ENCODE measurements around the gene SRSF8.
A peak's percentile ranks its signal among the peaks of the same experiment; 100 is the strongest.

The SRSF8 gene

GRCh38 chr11:95072948-95073347 is 6.2 kb downstream of the SRSF8 start:
- DNase-seq, result no peak

DNA sequence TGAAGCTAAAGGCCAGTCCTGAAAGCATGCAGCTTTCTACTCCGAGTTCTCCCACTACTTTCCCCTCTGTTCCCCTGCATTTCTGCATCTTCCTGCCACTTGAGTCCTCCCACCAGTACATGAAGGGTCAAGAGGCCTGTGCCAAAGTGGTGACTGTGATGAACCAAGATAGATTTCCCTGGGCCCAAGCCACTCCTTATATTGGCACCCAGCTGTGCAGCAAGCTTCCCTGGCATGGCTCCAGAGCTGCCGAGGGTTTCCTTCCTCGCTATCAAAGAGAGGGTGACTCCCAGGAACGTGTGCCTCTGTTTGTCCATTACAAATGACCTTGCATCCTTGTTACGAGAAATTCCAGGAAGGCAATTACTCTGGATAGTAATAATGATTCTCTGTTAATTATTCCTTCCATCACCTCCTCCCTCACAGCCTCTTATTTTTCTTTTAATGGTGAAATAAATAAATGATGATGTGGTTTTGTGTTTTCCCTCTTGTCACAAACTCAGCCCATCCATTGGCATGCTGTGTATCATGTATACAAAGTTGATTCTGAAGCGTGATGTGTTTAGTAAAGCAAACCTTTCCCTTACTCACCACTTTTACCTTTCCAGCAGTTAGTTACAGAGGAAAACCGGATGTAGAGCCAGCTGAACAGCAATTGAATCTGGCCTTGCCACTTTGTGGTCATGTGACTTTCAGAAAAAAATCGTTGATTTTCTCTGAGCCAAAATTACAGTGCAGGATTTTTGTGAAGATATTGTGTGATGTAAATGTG is 8.3 kb downstream of the SRSF8 start:
- DNase-seq, result no peak

- DNase-seq, result peak; percentile 46
Observed at GRCh38 chr11:95076416-95076815, 9.7 kb downstream of the SRSF8 start.

GRCh38 chr11:95076981-95077380 is 10.3 kb downstream of the SRSF8 start:
- DNase-seq, result peak; percentile 12

DNA sequence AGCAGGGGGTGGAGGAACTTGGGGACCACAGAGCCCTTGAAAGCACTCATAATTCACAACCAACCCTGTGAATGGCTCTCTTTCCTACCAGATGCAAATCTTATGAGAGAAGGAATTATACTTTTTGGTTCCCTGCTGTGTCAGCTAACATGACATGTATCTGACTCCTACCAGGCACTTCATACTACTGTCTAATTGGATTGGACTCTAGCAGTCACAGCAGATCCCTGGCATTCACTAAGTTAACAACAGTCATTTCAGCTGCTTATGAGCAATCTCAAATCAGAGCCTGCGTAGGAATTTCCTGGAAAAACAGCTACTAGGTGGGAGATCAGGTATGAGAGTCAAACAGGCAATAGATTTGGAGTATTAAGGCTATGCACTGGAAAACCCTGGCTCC is 11.8 kb downstream of the SRSF8 start:
- no peak for DNase-seq

GRCh38 chr11:95081010-95081409 is 14.3 kb downstream of the SRSF8 start:
- no peak for DNase-seq

DNA sequence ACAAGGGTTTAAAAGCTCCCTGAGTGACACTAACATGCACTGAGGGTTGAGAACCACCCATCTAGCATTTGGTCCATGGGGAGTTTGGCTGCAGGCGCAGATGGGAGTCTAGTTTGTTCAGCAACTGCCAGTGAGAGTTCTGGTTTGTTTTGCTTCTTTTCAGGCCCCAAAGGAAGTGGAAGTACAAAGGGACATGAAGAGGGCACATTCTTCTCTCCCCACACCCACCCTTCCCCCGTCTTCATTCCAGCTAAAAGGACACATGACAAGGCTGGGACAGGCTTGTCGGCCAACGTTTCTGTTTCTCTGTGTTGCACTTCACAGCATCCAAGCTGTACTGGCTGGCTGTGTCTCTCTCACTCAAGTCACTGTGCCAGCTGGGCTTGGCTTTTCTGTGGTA is 14.7 kb downstream of the SRSF8 start:
- no peak for DNase-seq

- DNase-seq, result no peak
Observed at GRCh38 chr11:95082576-95083001, 15.9 kb downstream of the SRSF8 start.

GRCh38 chr11:95084509-95084908 is 17.8 kb downstream of the SRSF8 start:
- no peak for DNase-seq

- DNase-seq, result no peak
Observed at GRCh38 chr11:95085117-95085816, 18.5 kb downstream of the SRSF8 start.

DNA sequence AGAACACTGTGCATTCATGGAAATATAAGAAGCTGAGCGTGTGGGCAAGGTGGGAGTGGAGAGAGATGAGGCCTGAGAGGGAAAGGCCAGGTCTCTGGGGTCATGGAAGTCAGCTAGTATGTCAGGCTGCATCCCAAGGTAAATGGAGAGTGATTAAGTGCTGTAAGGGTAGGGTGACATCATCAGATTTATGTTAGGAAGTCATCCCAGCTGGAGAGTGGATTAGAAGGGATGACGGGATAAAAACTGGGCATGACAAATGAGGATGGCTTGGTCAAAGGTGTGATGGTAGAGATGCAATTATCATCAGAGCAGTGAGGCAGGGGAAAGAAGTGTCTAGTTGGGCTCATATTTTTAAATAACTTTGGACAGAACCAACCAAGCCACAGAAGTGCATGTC is 19.4 kb downstream of the SRSF8 start:
- DNase-seq, result no peak

GRCh38 chr11:95086836-95087570 is 20.3 kb downstream of the SRSF8 start:
- DNase-seq, result no peak

- no peak for DNase-seq
Observed at GRCh38 chr11:95088946-95089619, 22.4 kb downstream of the SRSF8 start.

DNA sequence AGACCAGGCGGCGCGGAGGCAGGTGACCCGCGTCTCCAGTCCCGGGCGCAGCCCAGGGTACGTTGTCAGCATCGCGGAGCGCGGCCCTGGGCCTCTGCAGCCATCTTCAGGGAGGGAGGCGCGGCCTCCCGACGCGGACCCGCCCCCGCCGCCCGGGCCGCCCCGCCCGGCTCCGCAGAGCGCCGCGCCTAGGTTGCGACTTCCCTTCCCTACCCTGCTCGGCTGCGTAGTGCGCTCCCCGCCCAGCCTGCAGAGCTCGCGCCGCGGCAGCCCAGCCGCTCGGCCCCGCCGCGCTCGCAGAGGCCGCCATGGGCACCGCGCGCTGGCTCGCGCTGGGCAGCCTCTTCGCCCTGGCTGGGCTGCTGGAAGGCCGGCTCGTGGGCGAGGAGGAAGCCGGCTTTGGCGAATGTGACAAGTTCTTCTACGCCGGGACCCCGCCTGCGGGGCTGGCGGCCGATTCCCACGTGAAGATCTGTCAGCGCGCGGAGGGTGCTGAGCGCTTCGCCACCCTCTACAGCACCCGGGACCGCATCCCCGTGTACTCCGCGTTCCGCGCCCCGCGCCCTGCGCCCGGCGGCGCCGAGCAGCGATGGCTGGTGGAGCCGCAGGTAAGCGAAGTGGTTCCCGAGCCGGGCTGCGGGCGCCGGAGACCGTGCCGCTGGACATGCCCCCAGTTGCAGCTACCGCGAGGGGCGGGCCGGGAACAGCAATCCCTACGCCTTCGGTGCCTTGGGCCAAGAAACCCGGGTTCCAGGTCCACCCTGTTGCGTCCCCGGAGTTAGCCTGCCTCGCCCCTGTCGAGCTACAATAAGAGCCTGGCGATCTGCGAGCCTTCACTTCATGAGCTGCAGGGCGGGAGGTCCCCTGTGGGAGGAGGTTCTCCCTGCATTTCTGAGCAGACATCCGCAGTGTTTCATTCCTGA is 23.2 kb downstream of the SRSF8 start, which contains the start of gene ENDOD1:
ENDOD1 (plus strand) TSS at position 227 of the 923 bp plus-strand sequence; CDS start at position 309, 82 bp downstream.
- peak; percentile 74 for DNase-seq

DNA sequence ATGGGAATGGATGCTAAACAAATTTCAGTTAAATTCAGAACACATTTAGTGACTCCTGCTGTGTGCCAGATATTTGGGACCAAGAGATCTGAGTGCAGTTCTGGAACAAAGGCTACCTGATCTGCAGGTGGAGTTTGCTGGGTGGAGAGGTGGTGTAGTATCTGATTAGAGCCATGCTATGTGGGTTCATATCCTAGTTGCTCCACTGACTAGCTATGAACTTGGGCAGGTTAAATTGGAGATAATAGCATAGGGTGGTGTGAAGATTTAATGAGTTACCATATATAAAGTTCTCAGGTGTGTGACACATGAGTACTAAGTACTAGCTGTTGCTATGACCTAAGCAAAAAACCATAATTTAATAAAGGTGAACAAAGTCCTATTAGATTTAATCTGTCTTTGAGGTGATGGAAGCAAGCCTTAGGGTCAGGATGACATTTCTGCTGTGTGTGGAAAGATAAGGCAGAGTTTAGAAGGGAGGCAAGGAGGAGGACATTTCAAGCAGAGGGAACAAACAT is 25.0 kb downstream of the SRSF8 start:
- DNase-seq, result no peak

- peak; percentile 26 for DNase-seq
Observed at GRCh38 chr11:95092549-95093324, 26.0 kb downstream of the SRSF8 start.

DNA sequence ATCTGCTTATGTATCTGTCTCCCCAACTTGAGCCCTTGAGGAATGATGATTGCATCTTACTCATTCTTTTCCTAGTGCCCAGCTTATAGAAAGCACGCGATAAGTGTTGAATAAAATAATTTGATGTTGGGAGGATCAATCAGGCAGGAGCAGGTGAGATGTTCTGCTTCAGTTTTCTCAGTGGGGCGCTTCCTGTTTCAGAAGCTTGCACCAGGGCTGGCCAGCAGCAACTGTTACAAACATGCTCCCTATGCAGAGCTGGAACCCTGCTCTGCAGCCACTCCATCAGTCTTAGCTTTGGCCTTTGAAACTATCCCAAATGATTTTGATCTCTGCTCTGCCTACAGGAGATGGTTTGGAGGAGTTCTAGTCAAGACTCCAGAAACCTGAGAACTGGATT is 26.8 kb downstream of the SRSF8 start:
- DNase-seq, result no peak

- no peak for DNase-seq
Observed at GRCh38 chr11:95095858-95096587, 29.3 kb downstream of the SRSF8 start.

DNA sequence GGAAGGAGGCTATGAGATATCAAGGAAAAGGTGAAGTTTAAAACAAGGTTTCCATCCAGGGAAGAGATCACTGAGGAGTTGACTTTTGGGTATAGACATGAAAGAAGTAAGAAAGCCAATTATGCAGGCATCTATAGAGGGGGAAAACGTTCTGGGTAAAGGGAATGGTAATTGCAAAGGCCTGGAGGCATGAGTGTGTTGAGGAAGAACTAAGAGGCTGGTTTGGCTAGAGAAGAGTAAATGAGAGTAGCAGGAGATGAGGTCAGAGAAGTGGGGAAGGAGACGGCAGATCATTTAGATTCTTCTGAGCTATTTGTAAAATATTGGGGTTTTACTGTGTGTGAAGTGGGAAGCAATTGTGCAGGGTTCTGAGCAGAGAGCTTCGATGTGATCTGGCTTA is 30.5 kb downstream of the SRSF8 start:
- no peak for DNase-seq

- DNase-seq, result no peak
Observed at GRCh38 chr11:95098826-95099225, 32.1 kb downstream of the SRSF8 start.

Measured in OCI-M1 (cell line).